Muscle layer of colon (tissue), 2 donors: ENCODE results near the gene EXT2.

Source experiments
- H3K27ac ChIP-seq: one replicate; pipeline ENCODE4 v1.7.0; 2013; ENCODE audit warnings: low read depth, mild to moderate bottlenecking, low read length, moderate library complexity
- H3K27me3 ChIP-seq, 2 donors: one replicate each; pipeline ENCODE4 v1.7.0; 2013; ENCODE audit warnings: low read length in 2 of 2, mild to moderate bottlenecking in 2 of 2; ENCODE audit not compliant: insufficient read depth in 2 of 2, control insufficient read depth in 1 of 2
- H3K36me3 ChIP-seq: one replicate; pipeline ENCODE4 v1.7.0; 2013; ENCODE audit warnings: mild to moderate bottlenecking, low read length; ENCODE audit not compliant: insufficient read depth
- H3K4me1 ChIP-seq: one replicate; pipeline ENCODE4 v1.7.0; 2013; ENCODE audit warnings: mild to moderate bottlenecking, low read length; ENCODE audit not compliant: insufficient read depth
- H3K4me3 ChIP-seq, 2 donors: one replicate each; pipeline ENCODE4 v1.7.0; 2013; ENCODE audit warnings: low read length in 2 of 2, low read depth in 1 of 2, mild to moderate bottlenecking in 1 of 2, moderate library complexity in 1 of 2
- H3K9ac ChIP-seq: one replicate; pipeline ENCODE4 v1.7.0; 2013; ENCODE audit warnings: low read length
- H3K9me3 ChIP-seq: one replicate; pipeline ENCODE4 v1.7.0; 2013; ENCODE audit warnings: mild to moderate bottlenecking, low read length
- donor health status: abdominal sarcoma.
- donor health status: Adenocarcinoma of cecum.

EXT2 gene

DNA sequence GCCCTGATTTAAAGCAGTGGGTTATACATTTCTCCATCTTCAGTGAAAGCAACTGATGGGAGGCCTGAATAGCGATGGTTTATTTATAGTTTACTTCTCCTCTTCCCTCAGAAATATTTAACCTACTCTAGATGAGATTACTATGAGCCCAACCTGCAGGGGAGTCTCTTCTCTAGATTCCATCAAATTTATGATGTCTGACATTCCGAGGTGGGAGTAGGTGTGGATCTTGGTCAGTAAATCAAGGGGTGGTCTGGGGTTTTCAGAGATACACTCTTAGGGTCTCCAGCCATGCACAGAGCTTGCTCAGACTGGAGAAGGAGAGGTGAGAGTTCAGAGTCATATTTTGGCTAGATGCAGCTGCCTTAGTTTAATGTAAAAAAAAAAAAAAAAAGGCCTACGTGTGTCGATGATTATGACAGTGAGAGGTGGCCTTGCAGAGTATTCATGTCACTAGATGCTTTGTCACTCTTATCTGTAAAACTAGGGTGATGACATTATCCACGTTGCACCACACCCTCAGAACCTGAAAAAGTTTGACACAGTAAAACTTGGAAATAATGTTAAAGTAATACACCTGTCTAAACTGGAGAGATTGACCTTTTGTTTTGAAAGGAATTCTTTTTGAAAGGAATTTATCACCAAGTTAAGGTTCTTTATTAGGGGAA is 81.2 kb downstream of the EXT2 start:
- Histone ChIP-seq H3K4me1 (peaks cover 8% of the 10 kb centered on the region), H3K36me3 (no peaks in the 10 kb centered on the region), H3K9ac (no peak overlapping the region), H3K27me3 (no peaks in the 10 kb centered on the region), H3K9me3 (no peaks in the 10 kb centered on the region), H3K27ac (no peak overlapping the region), H3K4me3 (no peak overlapping the region)

- Histone ChIP-seq H3K36me3 (no peaks in the 10 kb centered on the region), H3K4me3 (no peak overlapping the region), H3K27ac (no peak overlapping the region), H3K4me1 (peaks cover 8% of the 10 kb centered on the region), H3K9ac (no peak overlapping the region), H3K9me3 (no peaks in the 10 kb centered on the region), H3K27me3 (no peaks in the 10 kb centered on the region)
Measured at GRCh38 chr11:44177905-44178304, 82.4 kb downstream of the EXT2 start.

DNA sequence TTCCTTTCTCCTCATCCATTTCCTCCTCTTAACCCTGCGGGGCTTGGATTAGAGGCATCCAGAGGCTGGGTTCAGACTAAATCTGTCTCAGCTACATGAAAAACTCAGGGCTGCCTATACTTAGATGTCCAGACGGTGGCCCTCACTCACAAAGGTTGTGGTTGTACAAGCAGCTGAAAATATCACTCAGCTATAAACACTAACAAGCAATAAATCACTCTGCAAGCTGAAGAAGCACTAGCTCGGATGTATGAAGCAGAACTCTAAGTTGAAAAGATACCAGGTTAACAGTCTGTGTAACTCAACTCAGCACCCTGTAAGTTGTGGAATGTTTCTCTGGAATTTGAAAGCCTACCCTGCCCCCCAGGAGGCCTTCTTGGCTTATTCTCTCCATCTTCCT is 82.9 kb downstream of the EXT2 start:
- H3K27ac ChIP-seq, result no peak overlapping the region
- H3K27me3 ChIP-seq, result no peaks in the 10 kb centered on the region
- H3K9me3 ChIP-seq, result no peaks in the 10 kb centered on the region
- H3K9ac ChIP-seq, result no peak overlapping the region
- H3K36me3 ChIP-seq, result no peaks in the 10 kb centered on the region
- no peak overlapping the region for H3K4me3 ChIP-seq
- H3K4me1 ChIP-seq, result peaks cover 8% of the 10 kb centered on the region

- Histone ChIP-seq H3K27ac (no peak overlapping the region), H3K4me1 (peaks cover 8% of the 10 kb centered on the region), H3K4me3 (no peak overlapping the region), H3K27me3 (no peaks in the 10 kb centered on the region), H3K9ac (no peak overlapping the region), H3K9me3 (no peaks in the 10 kb centered on the region), H3K36me3 (no peaks in the 10 kb centered on the region)
Measured at GRCh38 chr11:44179173-44179572, 83.7 kb downstream of the EXT2 start.

DNA sequence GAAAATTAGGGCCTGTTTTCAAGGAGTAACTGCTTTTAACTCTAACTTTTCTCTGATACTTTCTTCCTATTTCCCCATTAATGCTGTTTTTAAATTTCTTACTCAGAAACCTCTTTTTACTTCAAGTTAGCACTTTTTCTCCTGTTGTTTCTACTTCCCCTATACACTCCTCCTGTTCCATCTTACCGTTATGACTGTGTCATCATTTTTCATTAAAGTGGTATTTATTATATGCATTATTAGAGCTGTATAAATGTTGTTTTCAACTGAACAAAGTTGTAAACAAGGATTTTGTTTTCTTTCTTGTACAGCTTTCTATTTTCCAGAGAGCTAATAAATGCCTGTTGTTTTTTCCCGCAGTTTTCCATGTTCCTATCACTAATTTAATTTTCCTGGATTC is 84.6 kb downstream of the EXT2 start:
- H3K36me3 ChIP-seq, result no peaks in the 10 kb centered on the region
- no peaks in the 10 kb centered on the region for H3K9me3 ChIP-seq
- H3K27me3 ChIP-seq, result no peaks in the 10 kb centered on the region
- H3K9ac ChIP-seq, result no peak overlapping the region
- no peak overlapping the region for H3K27ac ChIP-seq
- peaks cover 8% of the 10 kb centered on the region for H3K4me1 ChIP-seq
- no peak overlapping the region for H3K4me3 ChIP-seq

DNA sequence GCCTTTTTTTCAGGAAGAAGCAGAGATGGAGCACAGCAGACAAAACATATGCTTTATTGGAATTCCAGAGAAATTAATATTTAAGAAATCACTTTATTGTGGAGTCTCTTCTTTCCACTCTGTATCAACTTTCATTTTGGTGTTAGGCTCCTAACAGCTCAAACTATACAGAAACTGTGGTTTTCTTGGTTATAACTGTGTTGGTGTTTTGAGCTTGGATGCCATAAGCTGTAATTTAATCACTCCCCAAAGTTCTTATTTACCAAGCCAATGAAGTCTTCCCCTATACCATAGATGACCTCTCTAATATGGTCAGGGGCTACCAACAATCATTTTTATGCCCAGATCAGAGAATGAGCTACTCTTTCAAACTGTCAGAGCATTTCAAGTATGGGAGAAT is 90.0 kb downstream of the EXT2 start:
- H3K9ac ChIP-seq, result no peak overlapping the region
- H3K4me1 ChIP-seq, result no peaks in the 10 kb centered on the region
- no peaks in the 10 kb centered on the region for H3K36me3 ChIP-seq
- no peak overlapping the region for H3K27ac ChIP-seq
- H3K27me3 ChIP-seq, result no peaks in the 10 kb centered on the region
- peaks cover 10% of the 10 kb centered on the region for H3K9me3 ChIP-seq
- H3K4me3 ChIP-seq, result no peak overlapping the region

GRCh38 chr11:44186321-44186930 is 90.9 kb downstream of the EXT2 start:
- Histone ChIP-seq H3K36me3 (peaks cover 4% of the 10 kb centered on the region), H3K4me1 (no peaks in the 10 kb centered on the region), H3K27ac (no peak overlapping the region), H3K27me3 (no peaks in the 10 kb centered on the region), H3K9me3 (peaks cover 10% of the 10 kb centered on the region), H3K4me3 (no peak overlapping the region), H3K9ac (no peak overlapping the region)

DNA sequence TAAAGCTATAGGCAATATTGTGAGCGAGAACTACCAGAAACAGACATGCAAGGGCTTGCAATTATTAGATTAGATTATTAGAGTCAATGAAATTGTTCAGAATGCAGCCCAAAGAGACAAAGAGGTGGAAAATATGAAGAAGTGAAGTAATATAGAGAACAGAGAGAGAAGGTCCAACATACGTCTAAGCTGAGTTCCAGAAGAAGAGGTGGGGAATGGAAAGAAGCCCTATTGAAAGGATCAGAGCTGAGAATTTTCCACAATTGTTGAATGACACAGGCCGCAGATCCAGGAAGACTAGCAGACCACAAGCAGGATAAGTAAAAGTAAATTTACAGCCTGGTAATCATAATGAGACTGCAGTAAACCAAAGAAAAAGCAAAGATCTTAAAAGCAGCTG is 93.2 kb downstream of the EXT2 start:
- no peaks in the 10 kb centered on the region for H3K4me1 ChIP-seq
- H3K36me3 ChIP-seq, result peaks cover 4% of the 10 kb centered on the region
- no peak overlapping the region for H3K27ac ChIP-seq
- H3K4me3 ChIP-seq, result no peak overlapping the region
- H3K27me3 ChIP-seq, result no peaks in the 10 kb centered on the region
- H3K9me3 ChIP-seq, result peaks cover 10% of the 10 kb centered on the region
- H3K9ac ChIP-seq, result no peak overlapping the region

DNA sequence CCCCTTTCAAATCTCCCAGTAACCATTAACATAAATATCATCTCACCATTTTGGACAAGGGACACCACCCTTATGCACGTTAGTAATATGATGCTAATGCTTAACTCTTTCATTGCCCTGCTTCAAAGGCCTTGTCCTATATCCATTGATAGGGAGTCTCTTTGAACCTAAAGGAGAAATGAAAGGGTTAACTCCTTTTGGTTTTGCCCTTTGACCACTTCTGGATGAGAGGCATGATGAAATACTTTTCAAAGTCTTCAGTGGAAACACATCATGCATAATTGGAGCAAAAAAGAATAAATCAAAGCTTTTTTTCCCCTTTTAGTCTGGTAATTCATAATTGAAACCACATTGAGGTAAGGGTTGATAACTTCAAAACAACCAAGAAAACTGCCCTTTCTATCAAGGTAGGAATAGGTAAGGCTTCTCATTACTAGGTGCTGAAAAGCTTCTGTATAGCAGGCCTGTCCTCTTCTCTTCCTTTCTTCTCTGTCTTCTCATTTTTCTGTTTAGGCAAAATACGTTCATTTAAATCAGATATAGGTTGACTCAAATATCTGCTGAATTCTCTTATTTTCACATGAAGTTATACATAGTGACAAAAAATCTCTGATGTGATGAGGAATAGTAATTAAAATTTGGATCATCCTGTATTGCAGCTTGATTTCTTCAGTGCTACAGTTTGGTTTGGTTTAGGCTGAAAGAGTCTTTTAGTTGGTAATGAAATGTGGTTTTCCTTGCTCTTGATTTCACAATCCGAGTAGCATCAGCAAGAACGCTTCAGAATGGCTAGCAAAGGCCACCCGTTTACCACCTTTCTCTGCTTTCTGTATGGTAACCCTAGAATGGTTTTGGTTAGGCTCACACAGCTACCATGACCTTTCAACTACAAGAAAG is 94.8 kb downstream of the EXT2 start:
- Histone ChIP-seq H3K9ac (no peak overlapping the region), H3K4me3 (no peak overlapping the region), H3K27ac (no peak overlapping the region), H3K36me3 (peaks cover 4% of the 10 kb centered on the region), H3K27me3 (no peaks in the 10 kb centered on the region), H3K9me3 (peaks cover 10% of the 10 kb centered on the region), H3K4me1 (no peaks in the 10 kb centered on the region)

DNA sequence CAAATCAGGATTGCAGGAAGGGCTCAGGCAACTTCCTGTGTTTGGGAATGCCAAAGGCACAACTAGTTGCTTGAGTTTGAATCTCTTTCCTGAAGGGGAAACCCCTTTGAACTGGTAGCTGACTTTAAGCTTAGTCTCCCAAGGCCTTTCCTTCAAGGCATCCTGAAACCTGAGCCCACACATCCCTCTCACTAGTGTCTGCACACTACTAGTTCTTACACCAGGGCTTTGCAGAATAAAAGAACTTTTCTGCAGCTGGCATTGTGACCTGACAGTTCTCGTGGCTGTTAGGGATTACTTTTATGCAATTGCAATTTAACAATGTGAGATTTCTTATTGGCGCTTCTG is 95.4 kb downstream of the EXT2 start:
- no peak overlapping the region for H3K9ac ChIP-seq
- no peaks in the 10 kb centered on the region for H3K4me1 ChIP-seq
- peaks cover 4% of the 10 kb centered on the region for H3K36me3 ChIP-seq
- no peak overlapping the region for H3K27ac ChIP-seq
- H3K4me3 ChIP-seq, result no peak overlapping the region
- H3K9me3 ChIP-seq, result peaks cover 10% of the 10 kb centered on the region
- no peaks in the 10 kb centered on the region for H3K27me3 ChIP-seq

GRCh38 chr11:44191322-44192016 is 96.0 kb downstream of the EXT2 start:
- Histone ChIP-seq H3K9me3 (peaks cover 10% of the 10 kb centered on the region), H3K27ac (no peak overlapping the region), H3K36me3 (peaks cover 4% of the 10 kb centered on the region), H3K4me3 (no peak overlapping the region), H3K4me1 (no peaks in the 10 kb centered on the region), H3K9ac (no peak overlapping the region), H3K27me3 (no peaks in the 10 kb centered on the region)
